ENCODE measurements around the gene TPCN1.

Gene TPCN1

DNA sequence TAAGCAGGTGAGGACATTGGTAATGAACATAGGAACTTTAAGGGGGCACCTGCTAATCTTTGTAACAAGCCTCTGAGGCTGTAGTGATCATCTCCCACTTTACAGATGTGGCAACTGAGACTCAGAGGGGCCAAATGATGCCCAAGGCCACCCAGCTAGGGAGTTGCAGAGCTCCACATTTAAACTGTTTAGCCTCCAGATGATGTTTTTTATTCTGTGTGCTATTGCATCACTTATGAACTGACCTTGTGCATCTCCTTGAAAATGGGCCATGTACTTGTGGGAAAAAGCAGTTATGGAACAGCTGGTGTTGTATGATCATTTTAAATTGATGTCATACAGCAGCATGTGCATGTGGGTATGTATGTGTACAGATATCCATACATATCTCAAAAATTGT, 41.4 kb downstream of the TPCN1 start:
- DNase-seq (ENCODE audit: low read depth) = no peak

DNA sequence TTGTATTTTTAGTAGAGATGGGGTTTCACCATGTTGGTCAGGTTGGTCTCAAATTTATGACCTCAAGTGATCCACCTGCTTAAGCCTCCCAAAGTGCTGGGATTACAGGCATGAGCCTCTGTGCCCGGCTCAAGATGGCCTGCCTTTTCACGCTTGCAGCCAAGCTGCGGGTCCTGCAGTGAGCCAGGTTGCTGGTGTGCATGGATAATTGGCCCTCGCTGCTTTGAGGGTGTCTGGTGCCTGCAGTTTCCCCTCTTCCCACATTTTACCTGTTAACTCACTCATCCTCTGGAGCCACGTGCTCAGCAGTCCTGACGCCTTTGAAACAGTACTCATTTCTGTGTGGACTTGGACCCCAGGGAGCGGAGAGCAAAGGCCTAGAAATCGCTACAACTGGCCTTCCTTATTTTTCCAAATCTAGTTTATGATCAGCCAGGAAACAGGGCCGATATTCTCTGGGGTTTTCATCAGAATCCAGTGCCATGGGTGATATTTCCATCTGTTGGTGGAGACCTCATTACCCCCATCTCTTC, 42.2 kb downstream of the TPCN1 start:
- no peak for DNase-seq (ENCODE audit: low read depth)

DNA sequence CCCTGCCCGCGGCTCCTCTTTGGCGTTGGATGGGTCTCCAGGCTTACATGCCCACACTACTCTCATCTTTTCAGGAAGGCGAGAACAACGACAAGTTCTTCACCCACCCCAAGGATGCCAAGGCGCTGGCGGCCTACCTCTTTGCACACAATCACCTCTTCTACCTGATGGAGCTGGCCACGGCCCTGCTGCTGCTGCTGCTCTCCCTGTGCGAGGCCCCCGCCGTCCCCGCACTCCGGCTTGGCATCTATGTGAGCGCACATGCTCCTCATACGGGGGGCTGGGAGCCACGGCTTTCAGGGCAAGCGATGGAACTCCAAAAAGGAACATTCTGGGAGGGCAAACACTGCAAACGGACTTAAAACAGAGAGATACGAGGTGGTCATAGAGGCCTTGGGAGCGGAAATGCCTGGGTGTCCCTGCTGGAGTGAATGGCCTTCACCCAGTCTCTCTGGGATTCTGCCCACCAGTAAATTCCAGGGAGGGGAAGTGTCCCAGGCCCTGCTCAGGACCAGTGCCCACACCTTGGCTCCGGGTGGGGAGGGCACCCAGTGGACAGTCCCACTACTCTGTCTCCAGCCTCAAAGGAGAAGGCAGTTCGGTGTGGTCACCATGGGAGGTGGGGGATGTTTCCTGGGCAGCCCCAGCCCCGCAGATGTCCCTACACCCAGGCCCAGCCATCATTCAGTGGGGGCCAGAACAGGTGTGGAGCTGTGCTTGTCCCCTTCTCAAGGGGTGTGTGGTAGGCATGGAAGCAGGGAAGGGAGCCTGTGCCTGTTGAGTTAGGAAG, 45.0 kb downstream of the TPCN1 start:
- DNase-seq (ENCODE audit: low read depth) = no peak

DNA sequence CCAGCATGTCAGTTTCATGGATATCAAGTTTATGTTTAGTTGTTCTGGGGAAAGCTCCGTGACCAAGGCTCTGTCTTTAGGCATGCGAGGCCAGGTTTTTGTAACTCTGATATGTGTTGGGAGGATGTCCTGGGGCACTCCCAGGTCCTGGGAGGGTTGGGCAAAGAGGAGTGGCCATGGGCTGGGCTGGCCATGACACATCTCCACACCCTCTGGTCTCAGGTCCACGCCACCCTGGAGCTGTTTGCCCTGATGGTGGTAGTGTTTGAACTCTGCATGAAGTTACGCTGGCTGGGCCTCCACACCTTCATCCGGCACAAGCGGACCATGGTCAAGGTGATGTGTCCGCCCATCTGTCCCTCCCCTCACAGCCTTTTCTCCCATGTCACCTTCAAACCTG, 46.4 kb downstream of the TPCN1 start:
- DNase-seq (ENCODE audit: low read depth) = no peak

DNA sequence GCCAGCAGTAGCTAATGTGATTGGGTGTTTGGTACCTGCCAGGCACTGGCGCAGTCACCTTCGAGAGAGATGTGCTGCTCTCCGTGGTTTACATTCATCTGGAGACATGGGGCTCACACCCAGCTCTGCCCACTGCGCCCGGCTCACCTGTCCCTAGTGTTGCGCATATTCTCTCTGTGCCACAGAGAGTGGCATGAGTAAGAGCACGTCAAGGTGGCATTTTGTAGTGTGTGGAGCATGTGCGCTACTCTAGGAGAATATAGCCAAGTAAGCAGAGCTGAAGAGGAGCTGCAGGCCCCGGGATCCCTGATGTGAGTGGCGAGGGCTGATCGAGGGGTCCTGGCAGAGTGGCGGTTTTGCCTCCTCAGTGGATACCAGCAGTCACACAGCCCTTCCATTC, 46.9 kb downstream of the TPCN1 start:
- no peak for DNase-seq (ENCODE audit: low read depth)

DNA sequence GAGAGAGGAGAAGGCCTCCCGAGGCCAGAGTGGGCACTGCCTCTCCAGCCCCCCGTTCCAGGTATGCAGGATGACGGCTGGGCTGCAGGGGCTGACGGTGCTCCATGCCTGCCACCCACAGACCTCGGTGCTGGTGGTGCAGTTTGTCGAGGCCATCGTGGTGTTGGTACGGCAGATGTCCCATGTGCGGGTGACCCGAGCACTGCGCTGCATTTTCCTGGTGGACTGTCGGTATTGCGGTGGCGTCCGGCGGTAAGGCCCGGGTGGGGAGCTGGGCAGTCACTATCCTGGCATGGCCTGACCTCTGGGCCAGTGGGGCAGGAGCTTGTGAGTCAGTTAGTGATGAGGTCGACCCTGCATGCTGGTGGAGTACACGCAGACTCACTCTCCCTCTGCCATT, 47.4 kb downstream of the TPCN1 start:
- DNase-seq (ENCODE audit: low read depth) = no peak

DNA sequence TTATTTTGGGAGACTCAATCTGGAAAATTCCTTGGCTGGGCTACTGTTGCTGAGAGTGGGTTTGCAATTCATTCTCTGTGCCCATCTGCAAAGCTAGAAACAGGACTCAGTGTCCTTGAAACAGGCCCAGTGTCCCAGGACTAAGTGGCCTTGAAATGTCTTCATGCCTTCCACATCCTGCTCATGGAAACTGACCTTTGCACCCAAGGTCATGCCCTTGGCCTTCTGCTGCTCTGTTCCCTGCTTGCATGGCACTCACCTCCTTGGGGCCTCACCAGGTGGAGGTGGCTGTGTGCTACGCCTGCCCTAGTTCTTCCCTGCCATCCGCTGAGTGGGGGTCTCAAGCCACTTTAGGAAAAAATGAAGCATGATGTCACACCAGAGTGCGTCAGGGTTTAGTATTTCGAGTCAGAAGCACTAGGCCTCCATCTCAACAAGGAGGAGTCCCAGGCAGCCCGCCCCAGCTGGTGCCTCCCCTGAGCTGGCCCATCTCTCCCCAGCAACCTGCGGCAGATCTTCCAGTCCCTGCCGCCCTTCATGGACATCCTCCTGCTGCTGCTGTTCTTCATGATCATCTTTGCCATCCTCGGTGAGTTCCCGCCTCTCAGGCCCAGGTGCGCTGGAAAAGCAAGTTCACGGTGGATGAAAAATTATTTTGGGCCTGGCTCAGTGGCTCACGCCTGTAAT, 48.1 kb downstream of the TPCN1 start:
- DNase-seq (ENCODE audit: low read depth) = no peak

DNA sequence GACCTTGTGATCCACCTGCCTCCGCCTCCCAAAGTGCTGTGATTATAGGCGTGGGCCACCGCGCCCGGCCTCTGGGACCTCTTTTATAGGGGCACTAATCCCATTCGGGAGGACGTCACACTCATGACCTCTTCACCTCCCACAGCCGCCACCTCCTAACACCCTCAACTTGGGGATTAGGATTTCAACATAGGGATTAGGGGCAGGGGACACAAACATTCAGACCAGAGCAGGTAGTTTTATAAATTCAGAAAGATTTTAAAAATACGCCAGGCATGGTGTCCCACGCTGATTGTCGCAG, 49.4 kb downstream of the TPCN1 start:
- DNase-seq (ENCODE audit: low read depth) = no peak

DNA sequence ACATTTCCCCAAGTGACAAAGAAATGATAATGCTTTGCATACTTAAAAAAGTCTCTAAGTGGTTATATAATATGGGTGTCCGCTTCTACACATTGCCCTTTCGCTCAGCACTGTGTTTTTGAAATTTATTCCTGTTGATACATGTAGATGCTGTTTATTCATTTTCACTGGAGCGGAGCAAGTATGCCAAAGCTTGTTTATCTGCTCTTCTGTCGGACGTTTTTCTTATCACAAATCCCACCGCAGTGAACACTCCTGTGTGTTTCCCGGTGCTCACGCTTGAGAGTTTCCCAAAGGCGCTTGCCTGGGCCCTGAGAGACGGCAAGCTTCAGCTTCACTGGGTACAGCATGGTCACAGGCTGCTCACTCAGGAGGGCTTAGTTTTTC, 50.2 kb downstream of the TPCN1 start:
- no peak for DNase-seq (ENCODE audit: low read depth)

DNA sequence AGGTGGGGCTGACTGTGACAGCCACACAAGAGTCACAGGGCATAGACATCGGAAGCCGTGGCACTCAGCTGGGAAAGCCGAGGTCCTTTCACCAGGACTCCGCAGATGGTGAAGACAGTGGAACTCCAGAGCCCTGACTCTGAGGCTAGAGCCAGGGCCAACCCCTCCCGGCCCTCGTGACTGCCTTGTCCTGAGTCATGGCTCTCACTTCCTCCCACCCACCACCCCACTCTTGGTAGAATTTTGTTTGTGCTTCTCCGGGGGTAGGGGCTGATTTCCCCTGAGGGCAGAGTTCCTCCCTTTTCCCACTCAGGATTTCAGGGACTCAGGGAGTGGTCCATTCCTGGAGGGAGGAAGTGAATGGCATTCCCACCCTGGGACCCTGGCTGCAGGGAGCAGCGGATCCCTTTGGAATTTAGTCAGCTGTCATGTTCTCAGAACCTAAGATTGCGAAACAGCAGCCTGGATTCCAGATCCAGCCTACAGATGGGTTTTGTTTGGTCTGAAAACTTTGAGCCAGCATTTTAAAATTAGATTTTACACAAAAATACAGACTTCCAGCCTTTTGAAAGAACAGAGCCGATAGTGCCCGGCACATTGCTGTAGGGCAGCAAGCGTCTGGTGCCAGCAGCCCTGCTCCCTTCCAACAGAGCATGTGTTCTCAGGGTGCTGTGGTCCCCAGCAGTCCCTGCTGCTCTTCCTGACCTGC, 50.7 kb downstream of the TPCN1 start:
- DNase-seq (ENCODE audit: low read depth) = no peak

DNA sequence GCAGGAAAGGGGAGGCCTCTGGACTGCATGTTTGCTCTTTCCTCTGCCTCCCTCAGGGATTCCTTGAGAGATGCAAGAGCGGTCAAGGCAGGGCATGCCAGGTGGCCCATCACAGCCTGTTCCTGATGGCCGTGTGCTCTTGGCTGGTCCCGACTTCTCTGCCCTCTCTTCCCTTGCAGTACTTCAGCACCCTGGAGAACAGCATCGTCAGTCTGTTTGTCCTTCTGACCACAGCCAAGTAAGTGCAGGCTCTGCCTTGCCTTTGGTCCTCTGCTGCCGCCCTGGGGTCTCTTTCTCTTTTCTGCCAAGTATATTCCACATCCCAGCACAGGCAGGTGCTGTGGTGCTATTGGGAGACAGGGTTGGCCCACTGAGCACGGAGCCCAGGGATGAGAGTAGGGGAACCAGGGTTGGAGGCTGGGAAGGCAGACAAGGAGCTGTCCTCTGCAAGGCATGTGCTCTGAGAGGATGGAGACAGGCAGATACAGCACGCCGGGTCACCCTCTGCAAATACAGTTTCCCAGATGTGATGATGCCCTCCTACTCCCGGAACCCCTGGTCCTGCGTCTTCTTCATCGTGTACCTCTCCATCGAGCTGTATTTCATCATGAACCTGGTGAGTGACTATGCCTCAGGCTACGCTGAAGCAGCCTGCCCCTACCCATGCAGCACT, 51.9 kb downstream of the TPCN1 start:
- DNase-seq (ENCODE audit: low read depth) = no peak

DNA sequence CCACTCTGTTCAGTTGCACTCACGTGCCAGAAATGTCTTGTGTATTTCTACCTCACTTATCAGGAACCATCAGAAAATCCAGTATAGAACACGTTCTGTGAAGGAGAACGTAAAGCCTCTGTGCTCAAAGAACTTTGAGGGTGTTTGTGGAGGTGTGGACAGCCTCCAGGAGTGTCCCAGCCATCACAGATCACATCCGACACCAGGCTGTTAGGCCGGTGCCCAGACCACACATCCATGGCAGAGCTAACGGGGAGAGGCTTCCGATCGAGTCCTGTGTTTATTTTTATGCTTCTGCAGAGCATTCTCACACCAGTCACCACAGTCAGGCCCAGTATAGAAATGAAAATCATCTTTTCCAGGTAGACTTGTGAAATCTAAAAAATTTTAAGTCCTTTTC, 53.6 kb downstream of the TPCN1 start:
- DNase-seq (ENCODE audit: low read depth) = no peak

DNA sequence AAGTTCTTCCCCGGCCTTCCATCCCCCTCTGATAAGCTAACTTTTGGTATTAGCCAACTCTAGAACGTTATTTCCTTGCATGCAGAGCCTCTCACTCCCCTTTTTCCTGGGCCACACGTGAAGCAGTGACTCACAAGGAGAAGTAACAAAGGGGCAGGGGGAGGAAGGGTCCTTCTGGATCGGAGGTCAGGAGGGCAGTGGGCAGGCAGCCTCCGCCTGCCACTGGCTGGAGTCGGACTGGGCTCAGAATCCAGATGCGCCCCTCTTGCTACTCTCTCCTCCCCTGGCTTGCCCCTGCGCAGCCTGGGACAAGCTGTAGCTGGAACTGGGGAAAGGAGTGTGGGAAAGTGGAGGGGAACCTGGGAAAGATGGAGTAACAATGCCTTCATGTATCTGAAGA, 55.0 kb downstream of the TPCN1 start:
- no peak for DNase-seq (ENCODE audit: low read depth)

DNA sequence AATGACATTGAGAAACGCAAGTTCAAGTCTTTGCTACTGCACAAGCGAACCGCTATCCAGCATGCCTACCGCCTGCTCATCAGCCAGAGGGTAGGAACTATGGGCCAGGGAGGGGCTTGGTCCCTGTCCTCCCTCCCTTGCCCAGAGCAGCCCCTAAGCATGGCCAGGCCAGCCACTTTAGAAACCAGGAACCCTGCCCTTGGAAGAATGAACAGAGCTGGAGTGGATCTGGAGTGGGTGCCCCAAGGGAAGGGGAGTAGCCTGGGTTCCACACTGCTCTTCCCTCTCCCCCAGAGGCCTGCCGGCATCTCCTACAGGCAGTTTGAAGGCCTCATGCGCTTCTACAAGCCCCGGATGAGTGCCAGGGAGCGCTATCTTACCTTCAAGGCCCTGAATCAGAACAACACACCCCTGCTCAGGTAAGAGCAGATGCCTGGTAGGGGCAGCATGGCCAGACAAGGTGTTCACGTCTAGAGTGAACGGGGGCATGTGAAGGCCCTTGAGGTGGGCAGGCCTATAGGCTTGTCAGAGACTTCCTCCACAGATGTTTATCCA, 55.8 kb downstream of the TPCN1 start:
- no peak for DNase-seq (ENCODE audit: low read depth)

DNA sequence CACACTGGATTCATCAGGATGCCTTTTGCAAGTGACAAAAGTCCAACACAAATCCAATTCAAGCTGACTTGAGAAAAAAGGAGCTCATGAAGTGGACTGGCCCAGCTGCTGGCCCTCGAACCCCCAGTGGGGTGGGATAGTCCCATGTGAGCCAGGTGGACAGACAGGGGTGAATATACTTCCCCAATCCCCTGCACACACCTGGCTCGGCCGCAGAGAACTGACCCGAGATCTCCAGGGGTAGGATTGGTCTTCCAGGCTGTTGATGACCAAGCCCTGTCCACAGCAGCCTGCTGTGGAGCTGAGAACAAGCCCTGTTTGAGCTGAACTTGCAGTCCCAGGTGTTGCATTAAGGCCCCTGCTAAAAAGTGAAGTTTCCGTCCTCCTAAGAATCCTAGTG, 56.2 kb downstream of the TPCN1 start:
- DNase-seq (ENCODE audit: low read depth) = no peak

DNA sequence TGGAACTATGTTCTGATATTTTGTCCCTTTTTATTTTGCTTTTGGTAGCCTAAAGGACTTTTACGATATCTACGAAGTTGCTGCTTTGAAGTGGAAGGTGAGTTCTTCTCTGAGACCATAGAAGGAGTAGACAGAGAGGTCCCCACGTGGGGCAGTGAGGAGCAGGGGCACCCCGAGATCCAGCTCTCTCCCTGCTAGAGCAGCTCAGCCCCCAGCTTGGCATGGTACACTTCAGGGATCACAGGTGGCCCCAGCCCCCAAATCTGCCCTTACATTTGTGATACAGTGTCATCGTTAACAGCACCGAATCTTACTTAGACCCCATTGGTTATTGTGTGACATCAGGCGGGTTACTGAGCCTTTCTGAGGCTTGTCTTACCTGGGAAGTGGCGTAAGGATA, 56.9 kb downstream of the TPCN1 start:
- no peak for DNase-seq (ENCODE audit: low read depth)

DNA sequence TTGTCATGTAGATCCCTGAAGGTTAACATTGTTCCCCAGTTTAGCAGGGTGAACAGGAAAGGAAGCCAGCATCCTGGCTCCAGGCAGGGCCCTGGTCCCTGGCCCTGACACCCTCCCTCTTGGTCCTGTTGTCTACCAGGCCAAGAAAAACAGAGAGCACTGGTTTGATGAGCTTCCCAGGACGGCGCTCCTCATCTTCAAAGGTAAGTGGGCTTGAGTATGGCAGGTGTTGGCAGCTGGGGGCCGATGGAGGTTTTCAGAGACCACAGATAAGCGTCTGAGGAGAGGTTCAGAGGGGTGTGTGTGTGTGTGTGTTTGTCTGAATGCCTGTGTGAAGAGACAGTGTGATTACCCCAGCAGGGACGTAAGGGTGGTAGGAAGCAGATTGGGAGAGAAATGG, 57.4 kb downstream of the TPCN1 start:
- DNase-seq (ENCODE audit: low read depth) = no peak

DNA sequence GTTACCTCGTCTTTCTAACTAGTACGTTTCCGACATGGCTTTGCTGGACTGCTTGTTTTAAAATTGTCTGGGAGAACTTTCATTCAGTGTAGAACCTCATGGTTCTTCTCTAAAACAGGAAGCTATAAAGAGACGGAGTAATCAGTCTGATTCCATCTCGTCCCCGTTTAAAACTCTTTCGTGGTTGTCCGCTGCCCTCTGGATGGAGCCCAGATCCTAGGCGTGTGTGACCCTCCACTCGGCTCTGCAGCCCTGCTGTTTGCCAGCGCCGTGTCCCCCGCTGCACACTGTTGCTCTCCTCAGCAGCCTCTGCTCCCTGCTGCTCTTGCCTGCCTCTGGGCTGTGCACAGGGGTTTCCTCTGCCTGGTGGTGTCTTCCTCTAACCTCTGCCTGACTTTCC, 63.5 kb downstream of the TPCN1 start:
- DNase-seq (ENCODE audit: low read depth) = no peak

DNA sequence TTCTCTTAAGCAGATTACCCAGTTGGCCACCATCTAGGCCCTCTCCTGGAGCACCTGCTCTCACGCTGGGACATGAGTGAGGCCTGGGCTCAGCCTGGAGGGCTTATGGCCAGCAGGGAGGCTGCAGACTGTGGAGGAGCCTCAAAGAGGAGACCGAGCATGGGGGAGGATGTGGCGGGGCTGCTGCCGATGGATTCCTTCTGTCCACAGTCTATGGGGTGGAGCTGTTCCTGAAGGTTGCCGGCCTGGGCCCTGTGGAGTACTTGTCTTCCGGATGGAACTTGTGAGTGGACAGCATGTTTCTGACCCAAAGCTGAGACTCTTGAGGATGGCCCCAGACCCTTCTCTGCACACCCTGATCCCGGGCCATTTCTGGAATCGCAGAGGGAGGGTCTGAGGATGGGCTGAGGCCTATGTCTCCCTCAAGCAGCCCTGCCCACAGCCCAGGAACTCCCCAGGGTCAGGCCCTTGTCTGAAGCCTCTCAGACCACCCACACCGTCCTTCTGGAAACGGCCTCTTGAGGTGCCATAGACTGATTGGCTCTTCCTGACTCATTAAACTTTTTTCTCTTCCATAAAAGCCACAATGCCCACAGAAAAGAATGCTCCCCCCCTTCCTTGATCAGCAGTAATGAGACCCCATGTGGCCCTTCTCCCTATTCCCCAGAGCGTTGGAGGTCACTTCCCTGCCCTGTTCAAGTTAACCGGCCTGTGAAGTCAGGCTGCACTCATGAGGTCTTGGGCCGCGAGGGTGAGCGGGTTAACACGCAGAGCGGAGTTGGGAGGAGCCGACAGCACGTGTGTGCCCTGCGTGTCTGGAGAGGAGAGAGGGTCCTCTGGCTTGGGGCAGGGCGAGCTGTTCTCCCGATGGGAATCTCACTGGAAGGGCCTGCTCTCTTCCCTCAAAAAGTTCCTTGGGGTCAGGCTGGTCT, 64.7 kb downstream of the TPCN1 start:
- DNase-seq (ENCODE audit: low read depth) = no peak

DNA sequence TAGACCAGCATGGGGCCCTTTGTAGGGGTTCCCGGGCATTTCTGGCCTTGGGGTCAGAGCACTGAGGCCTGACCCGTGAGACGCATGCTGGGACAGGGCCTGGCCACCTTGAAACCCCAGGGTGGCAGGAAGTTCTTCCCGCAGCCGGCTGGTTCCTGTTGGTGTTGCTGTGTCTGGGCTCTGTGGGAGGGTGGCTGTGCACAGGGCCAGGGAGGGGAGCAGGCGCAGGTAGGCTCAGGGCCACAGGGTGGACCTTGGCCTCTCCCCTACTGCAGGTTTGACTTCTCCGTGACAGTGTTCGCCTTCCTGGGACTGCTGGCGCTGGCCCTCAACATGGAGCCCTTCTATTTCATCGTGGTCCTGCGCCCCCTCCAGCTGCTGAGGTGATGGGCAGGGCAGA, 65.4 kb downstream of the TPCN1 start:
- no peak for DNase-seq (ENCODE audit: low read depth)
